PFSK-1 (cell line): ENCODE measurements around the gene ERGIC2. TPM values are rescaled to one million over a fixed set of nuclear protein-coding genes. Genes with fewer than 3 reads are reported as not detected.

ENCODE experiments used
- FOXP2 ChIP-seq: optimal IDR thresholded peaks from 2 replicates; pipeline ENCODE3; 2011; ENCODE audit warnings: borderline replicate concordance, control low read depth, inconsistent platforms; ENCODE audit not compliant: insufficient read depth; ENCODE audit errors: extremely low read length, extremely low read depth
- POLR2AphosphoS5 ChIP-seq: IDR thresholded peaks from 2 replicates; pipeline ENCODE4 v1.6.1; 2012; ENCODE audit warnings: low read depth, mild to moderate bottlenecking, control low read depth, low read length, moderate library complexity
- REST ChIP-seq, 2 experiments: IDR thresholded peaks; 2 replicates each; pipeline versions ENCODE4 v1.6.1 to v1.8.0; 2011 to 2012; ENCODE audit warnings: low read depth in 2 of 2, low read length in 2 of 2, control low read depth in 1 of 2, inconsistent platforms in 1 of 2, mild to moderate bottlenecking in 1 of 2, moderate library complexity in 1 of 2; ENCODE audit not compliant: insufficient read depth in 1 of 2
- SIN3A ChIP-seq: IDR thresholded peaks from 2 replicates; pipeline ENCODE4 v1.6.1; 2012; ENCODE audit warnings: mild to moderate bottlenecking, low read length, moderate library complexity, borderline replicate concordance; ENCODE audit not compliant: insufficient read depth
- TAF1 ChIP-seq: IDR thresholded peaks from 2 replicates; pipeline ENCODE4 v1.6.1; 2012; ENCODE audit warnings: low read length, control low read depth, borderline replicate concordance; ENCODE audit not compliant: insufficient read depth
- polyA plus RNA-seq: library from polyadenylated mRNA; unstranded; fragments of >200 nt; gene quantifications from one replicate; pipeline ENCODE4 v1.2.1, GENCODE V29; 2012; ENCODE audit warnings: low read depth, missing spikeins; ENCODE audit not compliant: insufficient read length

ERGIC2 gene
- polyA plus RNA-seq = 37.0 TPM

- peak; percentile 89 for TF ChIP-seq POLR2AphosphoS5
- TF ChIP-seq TAF1 = peak; percentile 79
- peak; percentile 94; the same call in 1 of the 2 replicates for TF ChIP-seq SIN3A
- no peak for TF ChIP-seq REST (IDR thresholded peaks at IDR 0.05; ENCODE audit: insufficient read depth in 1 of 2, low read depth in 2 of 2, low read length in 2 of 2)
- no peak for TF ChIP-seq FOXP2
Observed at GRCh38 chr12:29380536-29381523, at the start of gene ERGIC2. TSS of gene ERGIC2 (minus strand) at chr12:29381172. CDS start at chr12:29371633, 9,539 bp downstream.

GRCh38 chr12:29430716-29431044, 49.7 kb upstream of the ERGIC2 start:
- TF ChIP-seq POLR2AphosphoS5 (no peak), SIN3A (no peak), FOXP2 (no peak), REST (IDR thresholded peaks at IDR 0.05; ENCODE audit: insufficient read depth in 1 of 2, low read depth in 2 of 2, low read length in 2 of 2) (no peak), TAF1 (no peak)

GRCh38 chr12:29429999-29430715, 49.2 kb upstream of the ERGIC2 start:
- TF ChIP-seq SIN3A = no peak
- no peak for TF ChIP-seq FOXP2
- no peak for TF ChIP-seq REST (IDR thresholded peaks at IDR 0.05; ENCODE audit: insufficient read depth in 1 of 2, low read depth in 2 of 2, low read length in 2 of 2)
- no peak for TF ChIP-seq TAF1
- no peak for TF ChIP-seq POLR2AphosphoS5

GRCh38 chr12:29428633-29429032, 47.7 kb upstream of the ERGIC2 start:
- TF ChIP-seq REST (IDR thresholded peaks at IDR 0.05; ENCODE audit: insufficient read depth in 1 of 2, low read depth in 2 of 2, low read length in 2 of 2) (no peak), POLR2AphosphoS5 (no peak), TAF1 (no peak)

GRCh38 chr12:29427964-29428363, 47.0 kb upstream of the ERGIC2 start:
- TF ChIP-seq POLR2AphosphoS5 (no peak), SIN3A (no peak), REST (IDR thresholded peaks at IDR 0.05; ENCODE audit: insufficient read depth in 1 of 2, low read depth in 2 of 2, low read length in 2 of 2) (no peak), TAF1 (no peak), FOXP2 (no peak)
